Measurements from ENCODE around the gene SOCS3. TPM values are rescaled to one million over a fixed set of nuclear protein-coding genes. Genes with fewer than 3 reads are reported as not detected.

The SOCS3 gene
- total RNA-seq, 2 experiments from 2014 or later: not detected

GRCh38 chr17:78360371-78361224, 721 bp upstream of the SOCS3 start:
- no peaks in the 10 kb centered on the region for H3K36me3 ChIP-seq (ENCODE audit: insufficient read depth, low read length)
- BruUV-seq (replicated peaks): no TSS peak
- H3K9me2 ChIP-seq (ENCODE audit: insufficient read depth, low read length): no peaks in the 10 kb centered on the region
- H3K4me2 ChIP-seq (ENCODE audit: low read length): peak overlapping the region; percentile 48
- H3K4me1 ChIP-seq (ENCODE audit: insufficient read depth, low read length, poor library complexity, severe bottlenecking): peaks cover 24% of the 10 kb centered on the region
- no peak overlapping the region for H2AFZ ChIP-seq (ENCODE audit: low read length)
- DNase-seq (ENCODE audit: low spot score): peak; percentile 87
- H3K9me3 ChIP-seq (ENCODE audit: low read length): no peaks in the 10 kb centered on the region
- TF ChIP-seq CTCF (conservative IDR thresholded peaks at IDR 0.05; ENCODE audit: low read length) (peak; percentile 99), EZH2phosphoT487 (IDR thresholded peaks at IDR 0.05; ENCODE audit: borderline replicate concordance, low read depth, low read length) (no peak)
- no peaks in the 10 kb centered on the region for H3K79me2 ChIP-seq (ENCODE audit: insufficient read depth, low read depth, low read length)
- H4K20me1 ChIP-seq (ENCODE audit: insufficient read depth, low read length): no peaks in the 10 kb centered on the region
- H3K4me3 ChIP-seq (ENCODE audit: low read depth, low read length, poor library complexity, severe bottlenecking): no peak overlapping the region
- no peak overlapping the region for H3K27ac ChIP-seq (ENCODE audit: low read depth, low read length, poor library complexity, severe bottlenecking)
- intact Hi-C loops (cut with micrococcal nuclease; ENCODE audit: unreplicated experiment): loop anchor here (1.0 to 10.0 kb wide), 2 partner anchors 62 to 344 kb away; no protein-coding TSS in a partner anchor
- POLR2A ChIA-PET: no interaction called here
- CTCF ChIA-PET (ENCODE audit: unreplicated experiment): interaction anchor here (0.6 kb wide), 1 partner anchor 21 kb away, joined by 3 read pairs; no protein-coding TSS in a partner anchor

GRCh38 chr17:78359321-78359996, 418 bp downstream of the SOCS3 start:
- Histone ChIP-seq H3K4me2 (ENCODE audit: low read length) (peak overlapping the region; percentile 48; the same call in 1 of the 2 replicates), H3K36me3 (ENCODE audit: insufficient read depth, low read length) (no peaks in the 10 kb centered on the region), H3K9me2 (ENCODE audit: insufficient read depth, low read length) (no peaks in the 10 kb centered on the region), H3K4me3 (ENCODE audit: low read depth, low read length, poor library complexity, severe bottlenecking) (no peak overlapping the region), H3K4me1 (ENCODE audit: insufficient read depth, low read length, poor library complexity, severe bottlenecking) (peaks cover 28% of the 10 kb centered on the region), H2AFZ (ENCODE audit: low read length) (no peak overlapping the region), H4K20me1 (ENCODE audit: insufficient read depth, low read length) (no peaks in the 10 kb centered on the region), H3K79me2 (ENCODE audit: insufficient read depth, low read depth, low read length) (no peaks in the 10 kb centered on the region), H3K9me3 (ENCODE audit: low read length) (no peaks in the 10 kb centered on the region), H3K27ac (ENCODE audit: low read depth, low read length, poor library complexity, severe bottlenecking) (no peak overlapping the region)
- no peak for DNase-seq (ENCODE audit: low spot score)
- no TSS peak for BruUV-seq (replicated peaks)
- POLR2A ChIA-PET: no interaction called here
- TF ChIP-seq CTCF (conservative IDR thresholded peaks at IDR 0.05; ENCODE audit: low read length) (no peak), EZH2phosphoT487 (IDR thresholded peaks at IDR 0.05; ENCODE audit: borderline replicate concordance, low read depth, low read length) (peak; percentile 90; the same call in 1 of the 2 replicates)
- CTCF ChIA-PET (ENCODE audit: unreplicated experiment): no interaction called here
- intact Hi-C loops (cut with micrococcal nuclease; ENCODE audit: unreplicated experiment): no loop called here

Data from OCI-LY7 (cell line).